CD4-positive, alpha-beta T cell (primary cell): ENCODE data around the gene SLC27A4. TPM values are rescaled to one million over a fixed set of nuclear protein-coding genes. Genes with fewer than 3 reads are reported as not detected.

ENCODE experiments used
- ATAC-seq: fragments of 200-7000 bp; cut with Tn5 transposase; one replicate; pipeline ENCODE4 v1.10.0; 2022; ENCODE audit warnings: mild to moderate bottlenecking; ENCODE audit not compliant: poor library complexity
- CTCF ChIA-PET: fragments of 350-600 bp; sonication (Branson Sonifier 250); formaldehyde crosslinking; loops from one replicate; lab custom pipeline; 2021; ENCODE audit warnings: antibody characterized with exemption, inconsistent platforms; lab: Charles Lee
- POLR2A ChIA-PET: fragments of 350-600 bp; sonication (Branson Sonifier 250); formaldehyde crosslinking; loops from one replicate; lab custom pipeline; 2021; ENCODE audit warnings: antibody characterized with exemption, inconsistent platforms; lab: Charles Lee
- DNase-seq, 14 experiments: peaks; one replicate each; pipeline ENCODE4 v3.0.0-alpha.2; 2013 to 2020; ENCODE audit warnings: mixed read lengths in 2 of 14
- H3K27ac ChIP-seq, 2 donors: one replicate each; pipeline versions ENCODE4 v1.5.1 to v1.7.0; 2013; ENCODE audit warnings: low read length in 2 of 2, low read depth in 1 of 2, mild to moderate bottlenecking in 1 of 2
- H3K27me3 ChIP-seq, 2 experiments: 1 replicate in 1 of 2; 2 replicates in 1 of 2; pipeline versions ENCODE4 v1.6.1 to v1.7.0; 2013; ENCODE audit warnings: low read length in 2 of 2, control low read depth in 1 of 2, mild to moderate bottlenecking in 1 of 2, moderate library complexity in 1 of 2; ENCODE audit not compliant: insufficient read depth in 2 of 2, control insufficient read depth in 1 of 2
- H3K36me3 ChIP-seq: one replicate; pipeline ENCODE4 v1.6.1; 2013; ENCODE audit warnings: low read length, control low read depth; ENCODE audit not compliant: insufficient read depth
- H3K4me1 ChIP-seq: one replicate; pipeline ENCODE4 v1.6.1; 2013; ENCODE audit warnings: low read length, control low read depth; ENCODE audit not compliant: insufficient read depth
- H3K4me3 ChIP-seq: one replicate; pipeline ENCODE4 v1.5.1; 2013; ENCODE audit warnings: mild to moderate bottlenecking, low read length, moderate library complexity
- H3K9me3 ChIP-seq, 2 experiments: 1 replicate in 1 of 2; 2 replicates in 1 of 2; pipeline versions ENCODE4 v1.6.1 to v1.7.0; 2013; ENCODE audit warnings: low read length in 2 of 2, mild to moderate bottlenecking in 2 of 2, control low read depth in 1 of 2, moderate library complexity in 1 of 2; ENCODE audit not compliant: control insufficient read depth in 1 of 2, insufficient read depth in 1 of 2
- H3K27ac Mint-ChIP-seq: one replicate; pipeline ENCODE4 v1.8.0; 2020; ENCODE audit warnings: mixed read lengths
- H3K27me3 Mint-ChIP-seq: one replicate; pipeline ENCODE4 v1.8.0; 2021; ENCODE audit warnings: mixed read lengths
- H3K36me3 Mint-ChIP-seq: one replicate; pipeline ENCODE4 v1.8.0; 2021; ENCODE audit warnings: low read depth, mixed read lengths
- H3K4me1 Mint-ChIP-seq: one replicate; pipeline ENCODE4 v1.8.0; 2021; ENCODE audit warnings: low read depth, mixed read lengths
- H3K4me3 Mint-ChIP-seq: one replicate; pipeline ENCODE4 v1.8.0; 2020; ENCODE audit warnings: mild to moderate bottlenecking, mixed read lengths
- H3K9me3 Mint-ChIP-seq: one replicate; pipeline ENCODE4 v1.8.0; 2020; ENCODE audit warnings: mixed read lengths
- CTCF ChIP-seq: fragments of 200-600 bp; IDR thresholded peaks from one replicate; pipeline ENCODE4 v1.8.0; 2022; ENCODE audit warnings: antibody characterized with exemption, mild to moderate bottlenecking
- intact Hi-C, 2 experiments: fragments of 100-400 bp; cut with DNase I in 1 of 2; cut with micrococcal nuclease in 1 of 2; formaldehyde crosslinking; loops; one replicate each; pipeline versions ENCODE4 v1.15.1 to v1.9.0; 2023 to 2025; cut with DNase I, micrococcal nuclease
- total RNA-seq, 174 experiments: library from RNA in 2 of 174; stranded (reverse) in 2 of 174; gene quantifications; one replicate each; pipeline ENCODE4 v1.2.3 and lab custom pipeline; 2021 to 2026

SLC27A4 gene
- total RNA-seq, 2 experiments from 2014 or later, result 2.2 to 3.1 TPM

- no peaks in the 10 kb centered on the region for H3K27me3 ChIP-seq
- Mint-ChIP-seq H3K9me3 (no peaks in the 10 kb centered on the region), H3K36me3 (peaks cover 4% of the 10 kb centered on the region), H3K27ac (no peak overlapping the region), H3K4me1 (peaks cover 5% of the 10 kb centered on the region), H3K27me3 (no peaks in the 10 kb centered on the region), H3K4me3 (no peak overlapping the region)
- POLR2A ChIA-PET, result no interaction called here
- H3K9me3 ChIP-seq, result no peaks in the 10 kb centered on the region
- no peak for DNase-seq
- H3K36me3 ChIP-seq, result no peaks in the 10 kb centered on the region
- H3K4me3 ChIP-seq, result no peak overlapping the region
- intact Hi-C loops, result loop anchor here in 1 of 2 experiments (5.0 kb wide), 1 partner anchor 63 kb away; no protein-coding TSS in a partner anchor
- ATAC-seq, result no peak
- no peaks in the 10 kb centered on the region for H3K4me1 ChIP-seq
- H3K27ac ChIP-seq, result no peak overlapping the region
- CTCF ChIA-PET, result no interaction called here
- TF ChIP-seq CTCF, result no peak
Measured at GRCh38 chr9:128298535-128299482, 41.5 kb upstream of the SLC27A4 start.

GRCh38 chr9:128304136-128304970 lies 36.0 kb upstream of the SLC27A4 start:
- DNase-seq (no peak), ATAC-seq (no peak)
- no peak for TF ChIP-seq CTCF
- Mint-ChIP-seq H3K27me3 (no peaks in the 10 kb centered on the region), H3K4me3 (no peak overlapping the region), H3K4me1 (no peaks in the 10 kb centered on the region), H3K36me3 (peaks cover 12% of the 10 kb centered on the region), H3K27ac (peak overlapping the region; percentile 49), H3K9me3 (no peaks in the 10 kb centered on the region)
- Histone ChIP-seq H3K9me3 (peaks cover 0 to under 1% of the 10 kb centered on the region in 2 experiments), H3K36me3 (peaks cover 4% of the 10 kb centered on the region), H3K4me3 (no peak overlapping the region), H3K27ac (no peak overlapping the region), H3K4me1 (no peaks in the 10 kb centered on the region), H3K27me3 (no peaks in the 10 kb centered on the region)
- ChIA-PET POLR2A (no interaction called here), CTCF (interaction anchor here (0.5 to 1.5 kb wide), 2 partner anchors 9 to 109 kb away, joined by 3 to 4 read pairs; no protein-coding TSS in a partner anchor)
- intact Hi-C loops, result no loop called here

- Histone ChIP-seq H3K9me3 (peaks cover 0 to 4% of the 10 kb centered on the region in 2 experiments), H3K27ac (no peak overlapping the region), H3K4me3 (no peak overlapping the region), H3K4me1 (no peaks in the 10 kb centered on the region), H3K36me3 (peaks cover 10% of the 10 kb centered on the region), H3K27me3 (no peaks in the 10 kb centered on the region)
- ChIA-PET POLR2A (no interaction called here), CTCF (interaction anchor here (1.5 kb wide), 1 partner anchor 10 kb away, joined by 4 read pairs; no protein-coding TSS in a partner anchor)
- DNase-seq, result no peak
- H3K27ac Mint-ChIP-seq, result no peak overlapping the region
- H3K9me3 Mint-ChIP-seq, result no peaks in the 10 kb centered on the region
- H3K4me1 Mint-ChIP-seq, result no peaks in the 10 kb centered on the region
- no peaks in the 10 kb centered on the region for H3K27me3 Mint-ChIP-seq
- no peak overlapping the region for H3K4me3 Mint-ChIP-seq
- intact Hi-C loops, result no loop called here
- no peak for ATAC-seq
- no peak for TF ChIP-seq CTCF
- H3K36me3 Mint-ChIP-seq, result peaks cover 18% of the 10 kb centered on the region
Measured at GRCh38 chr9:128304971-128305288, 35.4 kb upstream of the SLC27A4 start.
